GM19468 (cell line): ENCODE results near the gene ANKRD11.

Experiments used
- ATAC-seq: cut with Tn5 transposase; IDR thresholded peaks from one replicate; pipeline ENCODE4 v1.9.1; 2021; ENCODE audit warnings: mild to moderate bottlenecking, moderate library complexity, moderate number of reproducible peaks; ENCODE audit not compliant: unreplicated experiment; ENCODE audit errors: extremely low read depth

The ANKRD11 gene

GRCh38 chr16:89232107-89232506, 258.3 kb downstream of the ANKRD11 start:
- ATAC-seq = no peak

DNA sequence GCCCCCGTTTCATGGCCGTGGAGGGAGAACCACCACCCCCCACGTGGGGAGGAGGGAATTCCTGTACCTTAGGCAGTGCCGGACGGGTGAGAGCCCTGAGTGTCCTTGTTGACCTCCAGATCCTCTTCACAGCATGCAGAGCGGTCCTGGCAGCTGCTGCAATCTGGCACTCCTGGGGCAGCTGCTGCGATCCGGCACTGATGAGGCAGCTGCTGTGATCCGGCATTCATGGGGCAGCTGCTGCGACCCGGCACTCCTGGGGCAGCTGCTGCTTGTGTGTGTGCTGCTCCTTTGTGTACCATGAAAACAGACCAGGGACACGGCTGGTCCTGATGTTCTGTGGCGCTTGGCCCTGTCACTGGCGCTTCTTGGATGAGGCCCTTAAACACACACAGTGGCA, 260.1 kb downstream of the ANKRD11 start:
- no peak for ATAC-seq

DNA sequence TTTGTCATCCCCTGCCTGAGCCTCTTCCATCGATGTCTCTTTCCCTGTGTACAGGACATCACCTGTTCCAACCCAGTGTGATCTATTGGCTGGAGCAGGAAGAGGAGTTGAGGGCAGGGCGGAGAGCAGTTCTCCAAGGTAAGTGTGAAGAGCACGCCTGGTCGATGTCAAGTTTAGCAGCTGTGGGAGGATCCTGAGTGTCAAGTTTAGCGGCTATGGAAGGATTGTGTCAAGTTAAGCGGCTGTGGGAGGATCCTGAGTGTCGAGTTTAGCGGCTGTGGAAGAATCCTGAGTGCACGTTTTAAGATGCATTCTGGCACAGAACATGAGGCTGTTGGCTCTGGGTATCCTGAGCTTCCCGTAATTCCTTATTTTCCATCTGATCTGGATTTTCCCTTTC, 265.7 kb downstream of the ANKRD11 start:
- no peak for ATAC-seq

- no peak for ATAC-seq
Observed at GRCh38 chr16:89222931-89223330, 267.4 kb downstream of the ANKRD11 start.

DNA sequence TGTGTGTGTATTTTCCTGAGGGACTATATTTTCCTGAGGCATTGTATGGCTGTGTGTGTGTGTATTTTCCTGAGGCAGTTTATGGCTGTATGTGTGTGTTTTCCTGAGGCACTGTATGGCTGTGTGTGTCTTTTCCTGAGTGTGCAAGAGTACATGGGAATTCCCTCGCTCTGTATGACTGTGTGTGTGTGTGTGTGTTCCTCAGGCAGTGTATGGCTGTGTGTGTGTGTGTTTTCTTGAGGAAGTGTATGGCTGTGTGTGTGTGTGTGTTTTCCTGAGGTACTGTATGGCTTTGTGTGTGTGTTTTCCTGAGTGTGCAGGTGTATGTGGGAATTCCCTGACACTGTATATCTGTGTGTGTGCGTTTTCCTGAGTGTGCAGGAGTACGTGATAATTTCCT, 268.8 kb downstream of the ANKRD11 start:
- no peak for ATAC-seq

- ATAC-seq = no peak
Observed at GRCh38 chr16:89219365-89219764, 271.0 kb downstream of the ANKRD11 start.
